ENCODE data around the gene TEX54.

DNA sequence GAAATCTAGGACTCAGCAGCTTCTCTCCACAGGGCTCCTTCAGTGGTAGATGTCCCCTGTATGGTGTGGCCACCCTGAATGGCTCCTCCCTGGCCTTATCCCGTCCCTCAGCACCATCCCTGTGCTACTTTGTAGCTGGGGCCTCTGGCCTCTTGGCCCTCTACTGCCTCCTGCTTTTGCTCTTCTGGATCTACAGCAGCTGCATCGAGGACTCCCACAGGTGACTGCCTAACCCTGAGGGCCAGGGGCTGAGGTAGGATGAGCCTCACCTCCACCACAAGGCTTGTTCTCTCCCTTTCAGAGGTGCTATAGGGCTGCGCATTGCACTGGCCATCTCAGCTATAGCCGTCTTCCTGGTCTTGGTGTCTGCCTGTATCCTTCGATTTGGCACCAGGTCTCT lies 43.6 kb downstream of the TEX54 start:
- TF ChIP-seq, protein P1, sequence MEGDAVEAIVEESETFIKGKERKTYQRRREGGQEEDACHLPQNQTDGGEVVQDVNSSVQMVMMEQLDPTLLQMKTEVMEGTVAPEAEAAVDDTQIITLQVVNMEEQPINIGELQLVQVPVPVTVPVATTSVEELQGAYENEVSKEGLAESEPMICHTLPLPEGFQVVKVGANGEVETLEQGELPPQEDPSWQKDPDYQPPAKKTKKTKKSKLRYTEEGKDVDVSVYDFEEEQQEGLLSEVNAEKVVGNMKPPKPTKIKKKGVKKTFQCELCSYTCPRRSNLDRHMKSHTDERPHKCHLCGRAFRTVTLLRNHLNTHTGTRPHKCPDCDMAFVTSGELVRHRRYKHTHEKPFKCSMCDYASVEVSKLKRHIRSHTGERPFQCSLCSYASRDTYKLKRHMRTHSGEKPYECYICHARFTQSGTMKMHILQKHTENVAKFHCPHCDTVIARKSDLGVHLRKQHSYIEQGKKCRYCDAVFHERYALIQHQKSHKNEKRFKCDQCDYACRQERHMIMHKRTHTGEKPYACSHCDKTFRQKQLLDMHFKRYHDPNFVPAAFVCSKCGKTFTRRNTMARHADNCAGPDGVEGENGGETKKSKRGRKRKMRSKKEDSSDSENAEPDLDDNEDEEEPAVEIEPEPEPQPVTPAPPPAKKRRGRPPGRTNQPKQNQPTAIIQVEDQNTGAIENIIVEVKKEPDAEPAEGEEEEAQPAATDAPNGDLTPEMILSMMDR (IDR thresholded peaks at IDR 0.05; ENCODE audit: low read depth, low read length, missing input control) = no peak
- TF ChIP-seq RAD21 (IDR thresholded peaks at IDR 0.05) (no peak), YY1 (IDR thresholded peaks at IDR 0.05) (no peak), GABPA (IDR thresholded peaks at IDR 0.05 in 1 of 2, conservative IDR thresholded peaks at IDR 0.05 in 1 of 2) (no peak), EGR1 (IDR thresholded peaks at IDR 0.05; ENCODE audit: low read depth in 2 of 2) (no peak), RXRA (IDR thresholded peaks at IDR 0.05) (no peak), FOXA1 (IDR thresholded peaks at IDR 0.05) (no peak)
- TF ChIP-seq, protein P2, sequence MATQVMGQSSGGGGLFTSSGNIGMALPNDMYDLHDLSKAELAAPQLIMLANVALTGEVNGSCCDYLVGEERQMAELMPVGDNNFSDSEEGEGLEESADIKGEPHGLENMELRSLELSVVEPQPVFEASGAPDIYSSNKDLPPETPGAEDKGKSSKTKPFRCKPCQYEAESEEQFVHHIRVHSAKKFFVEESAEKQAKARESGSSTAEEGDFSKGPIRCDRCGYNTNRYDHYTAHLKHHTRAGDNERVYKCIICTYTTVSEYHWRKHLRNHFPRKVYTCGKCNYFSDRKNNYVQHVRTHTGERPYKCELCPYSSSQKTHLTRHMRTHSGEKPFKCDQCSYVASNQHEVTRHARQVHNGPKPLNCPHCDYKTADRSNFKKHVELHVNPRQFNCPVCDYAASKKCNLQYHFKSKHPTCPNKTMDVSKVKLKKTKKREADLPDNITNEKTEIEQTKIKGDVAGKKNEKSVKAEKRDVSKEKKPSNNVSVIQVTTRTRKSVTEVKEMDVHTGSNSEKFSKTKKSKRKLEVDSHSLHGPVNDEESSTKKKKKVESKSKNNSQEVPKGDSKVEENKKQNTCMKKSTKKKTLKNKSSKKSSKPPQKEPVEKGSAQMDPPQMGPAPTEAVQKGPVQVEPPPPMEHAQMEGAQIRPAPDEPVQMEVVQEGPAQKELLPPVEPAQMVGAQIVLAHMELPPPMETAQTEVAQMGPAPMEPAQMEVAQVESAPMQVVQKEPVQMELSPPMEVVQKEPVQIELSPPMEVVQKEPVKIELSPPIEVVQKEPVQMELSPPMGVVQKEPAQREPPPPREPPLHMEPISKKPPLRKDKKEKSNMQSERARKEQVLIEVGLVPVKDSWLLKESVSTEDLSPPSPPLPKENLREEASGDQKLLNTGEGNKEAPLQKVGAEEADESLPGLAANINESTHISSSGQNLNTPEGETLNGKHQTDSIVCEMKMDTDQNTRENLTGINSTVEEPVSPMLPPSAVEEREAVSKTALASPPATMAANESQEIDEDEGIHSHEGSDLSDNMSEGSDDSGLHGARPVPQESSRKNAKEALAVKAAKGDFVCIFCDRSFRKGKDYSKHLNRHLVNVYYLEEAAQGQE (IDR thresholded peaks at IDR 0.05) = no peak
- TF ChIP-seq, protein P3, sequence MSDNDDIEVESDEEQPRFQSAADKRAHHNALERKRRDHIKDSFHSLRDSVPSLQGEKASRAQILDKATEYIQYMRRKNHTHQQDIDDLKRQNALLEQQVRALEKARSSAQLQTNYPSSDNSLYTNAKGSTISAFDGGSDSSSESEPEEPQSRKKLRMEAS (IDR thresholded peaks at IDR 0.05) = no peak
- TF ChIP-seq, protein P4, sequence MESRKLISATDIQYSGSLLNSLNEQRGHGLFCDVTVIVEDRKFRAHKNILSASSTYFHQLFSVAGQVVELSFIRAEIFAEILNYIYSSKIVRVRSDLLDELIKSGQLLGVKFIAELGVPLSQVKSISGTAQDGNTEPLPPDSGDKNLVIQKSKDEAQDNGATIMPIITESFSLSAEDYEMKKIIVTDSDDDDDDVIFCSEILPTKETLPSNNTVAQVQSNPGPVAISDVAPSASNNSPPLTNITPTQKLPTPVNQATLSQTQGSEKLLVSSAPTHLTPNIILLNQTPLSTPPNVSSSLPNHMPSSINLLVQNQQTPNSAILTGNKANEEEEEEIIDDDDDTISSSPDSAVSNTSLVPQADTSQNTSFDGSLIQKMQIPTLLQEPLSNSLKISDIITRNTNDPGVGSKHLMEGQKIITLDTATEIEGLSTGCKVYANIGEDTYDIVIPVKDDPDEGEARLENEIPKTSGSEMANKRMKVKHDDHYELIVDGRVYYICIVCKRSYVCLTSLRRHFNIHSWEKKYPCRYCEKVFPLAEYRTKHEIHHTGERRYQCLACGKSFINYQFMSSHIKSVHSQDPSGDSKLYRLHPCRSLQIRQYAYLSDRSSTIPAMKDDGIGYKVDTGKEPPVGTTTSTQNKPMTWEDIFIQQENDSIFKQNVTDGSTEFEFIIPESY (IDR thresholded peaks at IDR 0.05) = no peak
